GM13976 (cell line): ENCODE measurements around the gene POLDIP2.

Source experiments
- DNase-seq: peaks from one replicate; pipeline ENCODE4 v3.0.0; 2012; ENCODE audit warnings: low spot score
- in situ Hi-C: fragments of 300-500 bp; cut with MboI; formaldehyde crosslinking; loops from one replicate; pipeline ENCODE4 v1.12.0; 2022; ENCODE audit warnings: low sequenced_read_pairs, mixed read lengths, inconsistent platforms; ENCODE audit not compliant: unreplicated experiment
- TF ChIP-seq, protein P1 (sequence below): IDR thresholded peaks from 2 replicates; pipeline ENCODE4 v1.5.1; 2012; ENCODE audit warnings: borderline replicate concordance, mild to moderate bottlenecking; ENCODE audit not compliant: insufficient read depth; ENCODE audit errors: extremely low read depth, missing control alignments, control extremely low read depth

POLDIP2 gene

DNA sequence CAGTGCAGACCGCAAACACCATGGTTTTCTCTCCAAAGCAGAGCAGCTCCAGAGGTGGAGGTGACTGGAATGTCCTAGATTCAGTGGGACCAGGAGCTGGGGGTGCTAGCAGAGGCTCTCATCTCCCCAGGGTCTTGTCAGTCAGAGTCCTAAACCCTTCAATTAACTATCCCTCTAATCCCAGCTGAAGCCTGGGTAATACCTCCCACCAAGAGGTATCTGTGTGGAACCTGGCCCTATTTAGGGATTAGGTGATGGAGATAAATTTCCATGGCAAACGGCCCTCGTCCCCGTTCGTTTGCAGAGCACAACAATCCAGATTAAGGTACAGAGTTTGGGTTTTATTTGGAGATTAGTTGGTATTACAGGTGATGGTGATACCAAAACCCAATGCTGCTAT is 5.9 kb upstream of the POLDIP2 start:
- TF ChIP-seq, protein P1, sequence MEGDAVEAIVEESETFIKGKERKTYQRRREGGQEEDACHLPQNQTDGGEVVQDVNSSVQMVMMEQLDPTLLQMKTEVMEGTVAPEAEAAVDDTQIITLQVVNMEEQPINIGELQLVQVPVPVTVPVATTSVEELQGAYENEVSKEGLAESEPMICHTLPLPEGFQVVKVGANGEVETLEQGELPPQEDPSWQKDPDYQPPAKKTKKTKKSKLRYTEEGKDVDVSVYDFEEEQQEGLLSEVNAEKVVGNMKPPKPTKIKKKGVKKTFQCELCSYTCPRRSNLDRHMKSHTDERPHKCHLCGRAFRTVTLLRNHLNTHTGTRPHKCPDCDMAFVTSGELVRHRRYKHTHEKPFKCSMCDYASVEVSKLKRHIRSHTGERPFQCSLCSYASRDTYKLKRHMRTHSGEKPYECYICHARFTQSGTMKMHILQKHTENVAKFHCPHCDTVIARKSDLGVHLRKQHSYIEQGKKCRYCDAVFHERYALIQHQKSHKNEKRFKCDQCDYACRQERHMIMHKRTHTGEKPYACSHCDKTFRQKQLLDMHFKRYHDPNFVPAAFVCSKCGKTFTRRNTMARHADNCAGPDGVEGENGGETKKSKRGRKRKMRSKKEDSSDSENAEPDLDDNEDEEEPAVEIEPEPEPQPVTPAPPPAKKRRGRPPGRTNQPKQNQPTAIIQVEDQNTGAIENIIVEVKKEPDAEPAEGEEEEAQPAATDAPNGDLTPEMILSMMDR: no peak
- no peak for DNase-seq
- in situ Hi-C loops: no loop called here

DNA sequence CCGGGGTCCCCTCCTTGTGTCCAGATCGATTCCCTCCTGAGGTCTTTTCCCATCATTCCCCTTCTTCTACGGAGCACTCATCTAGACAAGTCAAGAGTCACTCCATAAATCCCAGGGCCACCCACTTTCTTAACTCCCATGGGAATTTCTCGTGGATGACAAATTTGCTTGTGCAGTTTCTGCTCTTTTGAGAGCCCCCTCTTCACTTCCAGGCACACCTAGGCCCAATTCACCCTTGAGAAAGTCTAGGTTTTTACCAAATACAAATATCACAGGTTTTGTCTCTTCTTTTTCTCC is 522 bp upstream of the POLDIP2 start:
- TF ChIP-seq, protein P1: no peak
- in situ Hi-C loops: no loop called here
- no peak for DNase-seq

DNA sequence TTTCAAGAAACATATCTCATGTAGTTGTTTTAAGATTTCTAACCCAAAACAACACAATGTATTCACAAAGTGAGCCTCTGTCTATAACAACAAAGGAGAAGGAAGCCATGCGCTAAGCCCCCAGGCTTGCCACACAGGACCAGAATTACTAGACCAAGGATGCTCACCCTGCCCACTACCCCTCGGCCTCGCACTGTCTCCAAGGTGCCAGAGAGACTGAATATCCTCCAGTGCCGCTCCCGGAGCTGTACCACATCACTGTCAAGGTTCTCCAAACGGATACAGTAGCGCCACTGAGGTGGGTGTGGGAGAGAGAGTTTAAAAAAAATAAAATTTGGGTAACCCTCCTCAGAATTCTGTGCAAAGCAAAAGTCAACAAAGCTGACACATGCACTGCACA is 7.1 kb downstream of the POLDIP2 start:
- DNase-seq: no peak
- TF ChIP-seq, protein P1: no peak
- in situ Hi-C loops: no loop called here

DNA sequence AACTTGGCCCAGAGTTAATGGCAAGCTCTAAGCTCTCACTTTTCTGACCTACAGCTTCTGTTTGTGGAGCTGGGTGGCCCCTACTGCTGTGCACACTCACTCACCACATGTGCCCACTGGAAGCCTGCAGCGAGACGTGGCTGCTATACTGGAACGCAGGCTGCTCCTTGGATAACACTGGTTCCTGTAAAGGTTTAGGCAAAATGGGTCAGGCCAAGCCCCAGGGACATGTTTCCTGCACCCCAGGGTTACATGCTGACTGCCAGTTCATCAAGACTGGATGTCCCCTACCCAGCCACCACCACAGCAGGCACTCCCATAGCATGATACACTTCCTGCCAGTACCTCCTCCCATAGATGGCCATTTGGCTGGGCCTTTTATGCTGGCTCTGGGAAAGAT is 8.3 kb downstream of the POLDIP2 start:
- in situ Hi-C loops: no loop called here
- TF ChIP-seq, protein P1: no peak
- DNase-seq: no peak

DNA sequence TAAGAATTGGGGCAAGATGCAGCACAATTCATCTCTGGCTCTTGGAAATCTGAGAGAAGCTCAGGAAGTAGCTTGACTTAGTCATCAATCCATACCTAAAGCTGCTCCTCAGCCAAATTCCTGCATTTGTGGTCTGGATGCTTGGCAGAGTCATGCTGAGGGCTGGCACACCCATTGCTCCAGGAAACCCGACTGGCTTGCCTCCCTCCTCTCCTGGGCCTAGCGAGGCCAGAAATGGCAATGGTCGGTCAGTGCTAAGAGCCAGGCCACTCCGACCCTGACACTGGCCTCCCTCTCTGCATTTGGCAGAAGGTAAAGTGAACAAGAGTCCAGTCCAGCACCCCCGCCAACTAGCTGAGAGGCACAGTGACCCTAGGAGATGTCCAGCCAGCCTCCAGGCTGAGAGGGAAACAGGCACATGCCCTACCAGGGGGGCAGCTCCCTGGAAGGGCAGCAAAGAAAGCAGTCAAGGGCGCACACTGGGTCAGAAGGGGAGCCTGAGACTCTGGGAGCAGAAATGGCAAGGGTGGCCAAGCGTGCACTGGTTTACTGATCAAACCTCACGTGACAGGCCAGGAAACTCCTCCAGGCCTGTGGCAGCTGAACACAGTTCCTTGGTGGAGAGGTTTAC is 10.0 kb downstream of the POLDIP2 start:
- DNase-seq: no peak

DNA sequence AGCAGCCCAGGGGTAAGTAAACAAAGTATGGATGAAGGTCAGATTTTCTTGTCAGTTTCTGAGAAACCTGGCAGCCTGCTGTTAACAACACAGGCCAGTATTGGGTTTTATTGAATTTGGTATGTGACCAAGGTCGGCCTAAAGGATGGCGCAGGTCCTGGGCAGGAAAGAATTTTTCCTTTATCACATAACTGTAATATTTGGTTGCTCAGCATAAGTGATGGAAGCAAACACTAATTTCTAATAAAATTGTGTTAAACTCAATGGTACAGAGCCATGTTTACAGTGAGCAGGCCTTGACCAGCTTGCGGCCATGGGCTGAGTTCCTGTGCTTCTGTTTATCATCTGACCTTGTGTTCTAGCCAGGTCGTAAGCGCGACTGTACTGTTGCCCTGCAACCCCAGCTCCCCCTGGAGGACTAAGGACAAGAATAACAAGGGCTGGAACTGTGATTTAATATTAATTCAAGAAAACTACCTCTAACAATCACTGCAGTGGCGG is 10.5 kb downstream of the POLDIP2 start:
- DNase-seq: no peak
- TF ChIP-seq, protein P1: no peak
- in situ Hi-C loops: no loop called here

More for the DNA sequence above, 10.0 kb downstream of the POLDIP2 start:
- in situ Hi-C loops: no loop called here
- TF ChIP-seq, protein P1: no peak
